H9 (cell line): ENCODE measurements around the gene CCBE1. TPM values are rescaled to one million over a fixed set of nuclear protein-coding genes. Genes with fewer than 3 reads are reported as not detected.

Experiments
- DNase-seq: peaks from one replicate; pipeline ENCODE4 v3.0.0-alpha.2; 2017
- H2AFZ ChIP-seq: one replicate; pipeline ENCODE4 v1.6.1; 2013; ENCODE audit warnings: mild to moderate bottlenecking, low read length, control low read depth, moderate library complexity
- H2AK5ac ChIP-seq: 2 replicates; pipeline ENCODE4 v1.6.1; 2013; ENCODE audit warnings: low read length, control low read depth, mixed read lengths; ENCODE audit not compliant: insufficient read length
- H2BK120ac ChIP-seq: one replicate; pipeline ENCODE4 v1.6.1; 2013; ENCODE audit warnings: low read depth, mild to moderate bottlenecking, low read length, control low read depth, inconsistent platforms; ENCODE audit not compliant: poor library complexity, severe bottlenecking
- H2BK12ac ChIP-seq: 2 replicates; pipeline ENCODE4 v1.6.1; 2013; ENCODE audit warnings: low read length, control low read depth, mixed read lengths, low read depth; ENCODE audit not compliant: insufficient read length
- H2BK15ac ChIP-seq: 2 replicates; pipeline ENCODE4 v1.6.1; 2013; ENCODE audit warnings: low read depth, low read length, control low read depth
- H2BK20ac ChIP-seq: one replicate; pipeline ENCODE4 v1.6.1; 2013; ENCODE audit warnings: low read depth, mild to moderate bottlenecking, low read length, control low read depth, inconsistent platforms; ENCODE audit not compliant: poor library complexity, severe bottlenecking
- H2BK5ac ChIP-seq: 2 replicates; pipeline ENCODE4 v1.6.1; 2013; ENCODE audit warnings: low read length, control low read depth, mixed read lengths; ENCODE audit not compliant: insufficient read length
- H3K14ac ChIP-seq: 2 replicates; pipeline ENCODE4 v1.6.1; 2013; ENCODE audit warnings: low read length, control low read depth; ENCODE audit not compliant: insufficient read depth
- H3K18ac ChIP-seq: 2 replicates; pipeline ENCODE4 v1.6.1; 2013; ENCODE audit warnings: low read depth, mild to moderate bottlenecking, mixed read lengths, low read length, control low read depth; ENCODE audit not compliant: insufficient read length
- H3K23ac ChIP-seq: 2 replicates; pipeline ENCODE4 v1.6.1; 2013; ENCODE audit warnings: low read length, control low read depth, mixed read lengths, low read depth; ENCODE audit not compliant: insufficient read length
- H3K23me2 ChIP-seq: 2 replicates; pipeline ENCODE4 v1.6.1; 2013; ENCODE audit warnings: low read depth, mild to moderate bottlenecking, mixed read lengths, low read length, control low read depth; ENCODE audit not compliant: insufficient read length, poor library complexity, severe bottlenecking
- H3K27ac ChIP-seq: 2 replicates; pipeline ENCODE4 v1.5.1; 2013; ENCODE audit warnings: low read length, control low read depth, mixed read lengths, low read depth; ENCODE audit not compliant: insufficient read length
- H3K27me3 ChIP-seq: 2 replicates; pipeline ENCODE4 v1.6.1; 2013; ENCODE audit warnings: low read length, control low read depth, inconsistent platforms; ENCODE audit not compliant: insufficient read depth
- H3K4ac ChIP-seq: 2 replicates; pipeline ENCODE4 v1.6.1; 2013; ENCODE audit warnings: low read depth, mild to moderate bottlenecking, control low read depth, inconsistent platforms, low read length, moderate library complexity
- H3K4me1 ChIP-seq: 2 replicates; pipeline ENCODE4 v1.6.1; 2013; ENCODE audit warnings: low read length, control low read depth, inconsistent platforms; ENCODE audit not compliant: insufficient read depth
- H3K4me2 ChIP-seq: 2 replicates; pipeline ENCODE4 v1.6.1; 2013; ENCODE audit warnings: low read length, control low read depth, mixed read lengths; ENCODE audit not compliant: insufficient read length, insufficient read depth
- H3K56ac ChIP-seq: 2 replicates; pipeline ENCODE4 v1.6.1; 2013; ENCODE audit warnings: low read depth, mild to moderate bottlenecking, mixed read lengths, low read length, control low read depth; ENCODE audit not compliant: insufficient read length
- H3K79me1 ChIP-seq: 2 replicates; pipeline ENCODE4 v1.6.1; 2013; ENCODE audit warnings: low read depth, mild to moderate bottlenecking, moderate library complexity, low read length, control low read depth, inconsistent platforms; ENCODE audit not compliant: insufficient read depth, poor library complexity, severe bottlenecking
- H3K79me2 ChIP-seq: 2 replicates; pipeline ENCODE4 v1.6.1; 2013; ENCODE audit warnings: low read length, control low read depth, inconsistent platforms; ENCODE audit not compliant: insufficient read depth
- H3K9ac ChIP-seq: 2 replicates; pipeline ENCODE4 v1.6.1; 2013; ENCODE audit warnings: low read length, control low read depth, mixed read lengths; ENCODE audit not compliant: insufficient read length; ENCODE audit errors: extremely low read depth
- H3K9me3 ChIP-seq: one replicate; pipeline ENCODE4 v1.6.1; 2013; ENCODE audit warnings: low read depth, low read length, inconsistent platforms; ENCODE audit not compliant: control insufficient read depth
- H3T11ph ChIP-seq: one replicate; pipeline ENCODE4 v1.6.1; 2013; ENCODE audit warnings: mild to moderate bottlenecking, low read length, control low read depth, inconsistent platforms
- H4K20me1 ChIP-seq: one replicate; pipeline ENCODE4 v1.6.1; 2013; ENCODE audit not compliant: control insufficient read depth, insufficient read length, insufficient read depth
- H4K5ac ChIP-seq: 2 replicates; pipeline ENCODE4 v1.6.1; 2013; ENCODE audit warnings: low read depth, mild to moderate bottlenecking, mixed read lengths, low read length, control low read depth; ENCODE audit not compliant: insufficient read length
- H4K8ac ChIP-seq: replicated peaks from 2 replicates; pipeline ENCODE4 v1.6.1; 2013; ENCODE audit warnings: low read length, control low read depth, mixed read lengths, low read depth; ENCODE audit not compliant: insufficient read length
- H4K91ac ChIP-seq: 2 replicates; pipeline ENCODE4 v1.6.1; 2013; ENCODE audit warnings: low read depth, mild to moderate bottlenecking, moderate library complexity, mixed read lengths, low read length, control low read depth; ENCODE audit not compliant: insufficient read length
- H3K27ac Mint-ChIP-seq, 3 experiments: 2 replicates in 2 of 3; 3 replicates in 1 of 3; pipeline ENCODE4 v1.8.0; 2020 to 2021; ENCODE audit warnings: mixed read lengths in 3 of 3, mild to moderate bottlenecking in 1 of 3, moderate library complexity in 1 of 3
- H3K27me3 Mint-ChIP-seq: 2 replicates; pipeline ENCODE4 v1.8.0; 2021; ENCODE audit warnings: low read depth, mild to moderate bottlenecking, moderate library complexity, mixed read lengths
- H3K36me3 Mint-ChIP-seq, 3 experiments: 2 replicates in 2 of 3; 3 replicates in 1 of 3; pipeline ENCODE4 v1.8.0; 2020 to 2021; ENCODE audit warnings: low read depth in 3 of 3, mixed read lengths in 3 of 3; ENCODE audit not compliant: insufficient read depth in 1 of 3
- H3K4me1 Mint-ChIP-seq, 2 experiments: 2 replicates each; pipeline ENCODE4 v1.8.0; 2020; ENCODE audit warnings: mixed read lengths in 2 of 2
- H3K4me3 Mint-ChIP-seq, 2 experiments: 2 replicates in 1 of 2; 3 replicates in 1 of 2; pipeline ENCODE4 v1.8.0; 2020 to 2021; ENCODE audit warnings: mild to moderate bottlenecking in 2 of 2, mixed read lengths in 2 of 2, moderate library complexity in 1 of 2
- H3K9me3 Mint-ChIP-seq, 2 experiments: 2 replicates in 1 of 2; 3 replicates in 1 of 2; pipeline ENCODE4 v1.8.0; 2020; ENCODE audit warnings: mild to moderate bottlenecking in 2 of 2, mixed read lengths in 2 of 2, moderate library complexity in 1 of 2
- WGBS: extraction: QIAGEN DNeasy Blood & Tissue Kit; methylation state at CpG from one replicate; pipeline ENCODE4 v1.1.7; 2013; ENCODE audit warnings: missing lambda C conversion rate, low lambda C conversion rate, mixed read lengths; ENCODE audit not compliant: insufficient read length; ENCODE audit errors: extremely low coverage; 5-methylcytosine and 5-hydroxymethylcytosine counted together
- total RNA-seq: library from RNA; stranded (reverse); gene quantifications from 2 replicates; pipeline ENCODE4 v1.2.1, GENCODE V29; 2021
- TF ChIP-seq, protein P1 (sequence below): fragments of 200-600 bp; sonication (generic); conservative IDR thresholded peaks from 3 replicates; pipeline ENCODE4 v1.8.0; 2021; ENCODE audit warnings: antibody characterized with exemption, mild to moderate bottlenecking

Gene CCBE1
- total RNA-seq, 1 experiment from 2014 or later, result 0.39 TPM

DNA sequence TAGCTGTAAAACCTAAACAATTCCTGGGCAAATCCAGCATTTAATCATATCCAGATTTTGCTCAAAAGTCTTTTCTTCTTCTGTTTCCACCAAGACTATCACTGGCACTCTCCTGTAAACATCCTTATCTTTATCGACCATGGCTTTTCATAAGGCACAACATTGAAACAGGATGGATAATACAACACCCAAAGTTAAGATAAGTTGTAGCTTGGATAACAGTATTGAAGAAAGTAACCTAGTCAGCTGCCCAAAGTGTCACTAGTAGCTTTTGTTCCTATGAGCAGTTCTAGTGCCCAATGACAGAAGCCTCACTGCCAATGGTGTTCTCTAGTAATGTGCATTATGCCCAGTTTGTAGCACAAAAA lies 22.3 kb downstream of the CCBE1 start:
- Histone ChIP-seq H3K4ac (no peak overlapping the region), H3K23me2 (no peaks in the 10 kb centered on the region), H3K4me2 (no peak overlapping the region), H2BK15ac (no peak overlapping the region), H3K14ac (no peak overlapping the region), H2BK120ac (no peak overlapping the region), H3K56ac (no peak overlapping the region), H2BK20ac (no peak overlapping the region), H3K27me3 (no peaks in the 10 kb centered on the region), H2BK12ac (no peak overlapping the region), H2AFZ (no peak overlapping the region), H4K20me1 (no peaks in the 10 kb centered on the region), H3K79me2 (no peaks in the 10 kb centered on the region), H4K5ac (no peak overlapping the region), H3K4me1 (no peaks in the 10 kb centered on the region), H2BK5ac (no peak overlapping the region), H4K8ac (no peak overlapping the region), H3T11ph (no peak overlapping the region), H3K18ac (no peak overlapping the region), H3K79me1 (no peaks in the 10 kb centered on the region), H3K9ac (no peak overlapping the region), H4K91ac (no peak overlapping the region), H3K27ac (no peak overlapping the region), H2AK5ac (no peak overlapping the region), H3K9me3 (no peaks in the 10 kb centered on the region), H3K23ac (no peak overlapping the region)
- DNase-seq, result no peak
- Mint-ChIP-seq H3K9me3 (no peaks in the 10 kb centered on the region), H3K27me3 (peaks cover 2% of the 10 kb centered on the region; the same call in 1 of the 2 replicates), H3K4me1 (no peaks in the 10 kb centered on the region), H3K36me3 (no peaks in the 10 kb centered on the region), H3K4me3 (no peak overlapping the region), H3K27ac (no peak overlapping the region)
- TF ChIP-seq, protein P1, sequence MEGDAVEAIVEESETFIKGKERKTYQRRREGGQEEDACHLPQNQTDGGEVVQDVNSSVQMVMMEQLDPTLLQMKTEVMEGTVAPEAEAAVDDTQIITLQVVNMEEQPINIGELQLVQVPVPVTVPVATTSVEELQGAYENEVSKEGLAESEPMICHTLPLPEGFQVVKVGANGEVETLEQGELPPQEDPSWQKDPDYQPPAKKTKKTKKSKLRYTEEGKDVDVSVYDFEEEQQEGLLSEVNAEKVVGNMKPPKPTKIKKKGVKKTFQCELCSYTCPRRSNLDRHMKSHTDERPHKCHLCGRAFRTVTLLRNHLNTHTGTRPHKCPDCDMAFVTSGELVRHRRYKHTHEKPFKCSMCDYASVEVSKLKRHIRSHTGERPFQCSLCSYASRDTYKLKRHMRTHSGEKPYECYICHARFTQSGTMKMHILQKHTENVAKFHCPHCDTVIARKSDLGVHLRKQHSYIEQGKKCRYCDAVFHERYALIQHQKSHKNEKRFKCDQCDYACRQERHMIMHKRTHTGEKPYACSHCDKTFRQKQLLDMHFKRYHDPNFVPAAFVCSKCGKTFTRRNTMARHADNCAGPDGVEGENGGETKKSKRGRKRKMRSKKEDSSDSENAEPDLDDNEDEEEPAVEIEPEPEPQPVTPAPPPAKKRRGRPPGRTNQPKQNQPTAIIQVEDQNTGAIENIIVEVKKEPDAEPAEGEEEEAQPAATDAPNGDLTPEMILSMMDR, result no peak
- WGBS, result no CpG with 5 or more reads among the region's 1 CpG
